Breast epithelium (tissue), 4 donors: Measurements from ENCODE around the gene GFRA1. TPM values are rescaled to one million over a fixed set of nuclear protein-coding genes. Genes with fewer than 3 reads are reported as not detected.

Experiments used
- DNase-seq, 2 donors: peaks; one replicate each; pipeline ENCODE4 v3.0.0-alpha.2; 2019; ENCODE audit warnings: low spot score in 2 of 2
- H3K27ac ChIP-seq, 2 donors: fragments of 200-600 bp; sonication (generic) in 1 of 2; one replicate each; pipeline ENCODE4 v1.5.1; 2016 to 2019; ENCODE audit warnings: mild to moderate bottlenecking in 1 of 2
- H3K27me3 ChIP-seq, 2 donors: fragments of 200-600 bp; sonication (generic) in 1 of 2; one replicate each; pipeline versions ENCODE4 v1.5.1 to v1.6.0; 2017 to 2019; ENCODE audit warnings: control low read depth in 1 of 2, mild to moderate bottlenecking in 1 of 2
- H3K36me3 ChIP-seq: fragments of 200-600 bp; one replicate; pipeline ENCODE4 v1.5.1; 2019
- H3K4me1 ChIP-seq, 2 donors: fragments of 200-600 bp; sonication (generic); one replicate each; pipeline ENCODE4 v1.5.1; 2016 to 2019; ENCODE audit warnings: control low read depth in 1 of 2
- H3K4me3 ChIP-seq, 3 donors: fragments of 200-600 bp; sonication (generic); 1 replicate in 2 of 3; 2 replicates in 1 of 3; pipeline ENCODE4 v1.5.1; 2016 to 2019; ENCODE audit warnings: mild to moderate bottlenecking in 3 of 3, moderate library complexity in 2 of 3
- H3K9me3 ChIP-seq, 2 donors: fragments of 200-600 bp; sonication (generic) in 1 of 2; one replicate each; pipeline ENCODE4 v1.5.1; 2016 to 2019; ENCODE audit warnings: control low read depth in 1 of 2
- CTCF ChIP-seq, 3 donors: fragments of 450-650 bp; IDR thresholded peaks; one replicate each; pipeline ENCODE4 v1.5.1; 2016 to 2017; ENCODE audit warnings: antibody characterized with exemption in 3 of 3, mild to moderate bottlenecking in 3 of 3, moderate library complexity in 3 of 3
- POLR2A ChIP-seq: fragments of 450-650 bp; IDR thresholded peaks from one replicate; pipeline ENCODE4 v1.6.1; 2016; ENCODE audit warnings: antibody characterized with exemption, mild to moderate bottlenecking, moderate library complexity
- POLR2AphosphoS5 ChIP-seq, 3 donors: sonication (generic); formaldehyde crosslinking; IDR thresholded peaks; one replicate each; pipeline ENCODE4 v1.6.1; 2017; ENCODE audit warnings: antibody characterized with exemption in 3 of 3
- intact Hi-C: fragments of 100-400 bp; cut with DNase I; formaldehyde crosslinking; loops from one replicate; pipeline ENCODE4 v1.15.1; 2023; ENCODE audit warnings: low total_unique reads
- total RNA-seq, 3 donors: library from RNA; depleted of rRNA; stranded (reverse); fragments of >200 nt; gene quantifications; one replicate each; pipeline ENCODE4 v1.1.0, GENCODE V29; 2016

Gene GFRA1
- total RNA-seq, 3 donors from 2014 or later = 88.2 to 153 (median 98.5) TPM

GRCh38 chr10:116241085-116241484 lies 31.9 kb downstream of the GFRA1 start:
- H3K4me1 ChIP-seq = no peaks in the 10 kb centered on the region
- H3K27ac ChIP-seq = no peak overlapping the region
- TF ChIP-seq POLR2AphosphoS5 (IDR thresholded peaks at IDR 0.05) = peak in 1 of 3 donors; percentile 18
- no peak for TF ChIP-seq POLR2A
- TF ChIP-seq CTCF (IDR thresholded peaks at IDR 0.05) = no peak
- H3K27me3 ChIP-seq = no peaks in the 10 kb centered on the region
- DNase-seq = no peak
- no peak overlapping the region for H3K4me3 ChIP-seq
- intact Hi-C loops = no loop called here
- H3K9me3 ChIP-seq = no peaks in the 10 kb centered on the region
- H3K36me3 ChIP-seq = no peaks in the 10 kb centered on the region

GRCh38 chr10:116240157-116240950 lies 32.7 kb downstream of the GFRA1 start:
- intact Hi-C loops = no loop called here
- H3K9me3 ChIP-seq = no peaks in the 10 kb centered on the region
- no peaks in the 10 kb centered on the region for H3K27me3 ChIP-seq
- H3K4me3 ChIP-seq = no peak overlapping the region
- no peaks in the 10 kb centered on the region for H3K36me3 ChIP-seq
- no peak for DNase-seq
- no peak for TF ChIP-seq POLR2AphosphoS5 (IDR thresholded peaks at IDR 0.05)
- TF ChIP-seq CTCF (IDR thresholded peaks at IDR 0.05) = no peak
- TF ChIP-seq POLR2A = no peak
- H3K4me1 ChIP-seq = no peaks in the 10 kb centered on the region
- H3K27ac ChIP-seq = no peak overlapping the region

GRCh38 chr10:116239229-116239628 lies 33.8 kb downstream of the GFRA1 start:
- intact Hi-C loops = no loop called here

GRCh38 chr10:116237970-116238369 lies 35.0 kb downstream of the GFRA1 start:
- no peaks in the 10 kb centered on the region for H3K27me3 ChIP-seq
- no peaks in the 10 kb centered on the region for H3K4me1 ChIP-seq
- TF ChIP-seq POLR2A (no peak), POLR2AphosphoS5 (IDR thresholded peaks at IDR 0.05) (no peak), CTCF (IDR thresholded peaks at IDR 0.05) (no peak)
- intact Hi-C loops = no loop called here
- H3K4me3 ChIP-seq = no peak overlapping the region
- no peaks in the 10 kb centered on the region for H3K36me3 ChIP-seq
- no peaks in the 10 kb centered on the region for H3K9me3 ChIP-seq
- no peak for DNase-seq
- peak overlapping the region in 1 of 2 donors; percentile 8 for H3K27ac ChIP-seq

More at GRCh38 chr10:116239229-116239628, 33.8 kb downstream of the GFRA1 start:
- Histone ChIP-seq H3K9me3 (no peaks in the 10 kb centered on the region), H3K36me3 (no peaks in the 10 kb centered on the region), H3K27ac (no peak overlapping the region), H3K4me1 (no peaks in the 10 kb centered on the region), H3K4me3 (no peak overlapping the region), H3K27me3 (no peaks in the 10 kb centered on the region)
- TF ChIP-seq POLR2AphosphoS5 (IDR thresholded peaks at IDR 0.05) (no peak), CTCF (IDR thresholded peaks at IDR 0.05) (no peak), POLR2A (no peak)
- DNase-seq = no peak

- Histone ChIP-seq H3K36me3 (no peaks in the 10 kb centered on the region), H3K27me3 (no peaks in the 10 kb centered on the region), H3K27ac (no peak overlapping the region), H3K4me3 (no peak overlapping the region), H3K4me1 (no peaks in the 10 kb centered on the region), H3K9me3 (no peaks in the 10 kb centered on the region)
- no peak for DNase-seq
- intact Hi-C loops = no loop called here
- no peak for TF ChIP-seq POLR2A
- no peak for TF ChIP-seq POLR2AphosphoS5 (IDR thresholded peaks at IDR 0.05)
- TF ChIP-seq CTCF (IDR thresholded peaks at IDR 0.05) = no peak
These were observed 35.7 kb downstream of the GFRA1 start for GRCh38 chr10:116237260-116237659.
